Psoas muscle (tissue), 8 donors: ENCODE measurements around the gene BET1L. TPM values are rescaled to one million over a fixed set of nuclear protein-coding genes. Genes with fewer than 3 reads are reported as not detected.
A peak's percentile ranks its signal among the peaks of the same experiment; 100 is the strongest.

ENCODE experiments used
- ATAC-seq, 4 donors: fragments of 200-7000 bp; cut with Tn5 transposase; one replicate each; pipeline ENCODE4 v1.9.1; 2020; ENCODE audit warnings: moderate library complexity in 3 of 4, mild to moderate bottlenecking in 2 of 4
- DNase-seq, 2 donors: peaks; one replicate each; pipeline ENCODE4 v3.0.0-alpha.2; 2020
- H3K27ac ChIP-seq: fragments of 200-600 bp; one replicate; pipeline ENCODE4 v1.8.0; 2022
- H3K27me3 ChIP-seq, 3 donors: fragments of 200-600 bp in 1 of 3; one replicate each; pipeline versions ENCODE4 v1.6.1 to v1.8.0; 2013 to 2022; ENCODE audit warnings: low read length in 2 of 3, mild to moderate bottlenecking in 2 of 3, moderate library complexity in 1 of 3; ENCODE audit not compliant: insufficient read depth in 3 of 3
- H3K36me3 ChIP-seq, 2 donors: fragments of 200-600 bp in 1 of 2; one replicate each; pipeline versions ENCODE4 v1.6.1 to v1.8.0; 2013 to 2022; ENCODE audit warnings: low read depth in 1 of 2, mild to moderate bottlenecking in 1 of 2, moderate library complexity in 1 of 2; ENCODE audit not compliant: insufficient read depth in 1 of 2
- H3K4me1 ChIP-seq: fragments of 200-600 bp; one replicate; pipeline ENCODE4 v1.8.0; 2022
- H3K4me3 ChIP-seq: fragments of 200-600 bp; one replicate; pipeline ENCODE4 v1.8.0; 2022; ENCODE audit warnings: mild to moderate bottlenecking
- H3K9me3 ChIP-seq: fragments of 200-600 bp; one replicate; pipeline ENCODE4 v1.8.0; 2022
- CTCF ChIP-seq: fragments of 200-600 bp; IDR thresholded peaks from one replicate; pipeline ENCODE4 v1.8.0; 2022; ENCODE audit warnings: antibody characterized with exemption
- WGBS, 3 donors: extraction: QIAGEN DNeasy Blood & Tissue Kit; methylation state at CpG; one replicate each; pipeline versions ENCODE4 v1.1.6 to v1.1.7; 2013; 5-methylcytosine and 5-hydroxymethylcytosine counted together
- intact Hi-C, 2 donors: fragments of 100-400 bp; cut with DNase I; formaldehyde crosslinking; loops; one replicate each; pipeline versions ENCODE4 v1.11.0 to v1.14.2; 2022
- polyA plus RNA-seq, 3 donors: library from polyadenylated mRNA; stranded (reverse); fragments of 200-250 nt; gene quantifications; one replicate each; pipeline ENCODE4 v1.2.3, GENCODE V29; 2013
- total RNA-seq, 4 donors: library from RNA; stranded (reverse); fragmentation: NEBNext Ultra II Directional in 2 of 4; extraction: Animal tissue kit (Norgen Biotek cat#: 25700) in 2 of 4; gene quantifications; one replicate each; pipeline versions ENCODE4 v1.2.1 to v1.2.4, GENCODE V29; 2021 to 2023
- donor health status: healthy with polysubstance abuse.
- donor health status: DM: no; HTN: no; CAD: no; lungs with moderate emphysema.
- donor health status: Bipolar disorder and iron deficiency.
- donor health status: healthy.
- donor health status: DM: yes; HTN: yes; CAD: no.
- donor health status: DM: no; HTN: no; CAD: no.
- donor health status: DM: no; HTN: no; CAD: no.
- donor health status: DM: yes; HTN: yes; CAD: no.

BET1L gene
- total and polyA plus RNA-seq, 7 donors = 11.8 to 27.7 (median 19.6) TPM

GRCh38 chr11:236774-237767 lies 29.9 kb upstream of the BET1L start, which contains the start of gene PSMD13:
Gene PSMD13 (plus strand): TSS chr11:236976. CDS start chr11:237050, 74 bp downstream.
- peaks cover 45% of the 10 kb centered on the region for H3K4me1 ChIP-seq
- H3K4me3 ChIP-seq = peak within 1 kb of the TSS; percentile 86
- H3K27ac ChIP-seq = peak within 1 kb of the TSS; percentile 92
- H3K27me3 ChIP-seq = no peaks in the 10 kb centered on the region
- intact Hi-C loops = loop anchor here (5.0 to 10.0 kb wide), 3 partner anchors 35 to 268 kb away; partner anchors contain the start of gene RNH1 (in 1 of the 2)
- no peak for TF ChIP-seq CTCF
- H3K36me3 ChIP-seq = peaks cover 3 to 44% of the 10 kb centered on the region in 2 donors
- WGBS, 3 donors = 1 to 3% (median 2%) methylated on average over 51 to 62 of the region's 62 CpGs
- DNase-seq = peak; percentile 88 to 94
- peak; percentile 91 to 95 (median 92) for ATAC-seq
- no peaks in the 10 kb centered on the region for H3K9me3 ChIP-seq

- WGBS, 3 donors = 0 to 1% (median 1%) methylated on average over 33 to 70 of the region's 70 CpGs
- intact Hi-C loops = loop anchor here (5.0 to 10.0 kb wide), 3 partner anchors 34 to 269 kb away; partner anchors contain the start of gene RNH1 (in 1 of the 2)
- no peaks in the 10 kb centered on the region for H3K9me3 ChIP-seq
- peak within 1 kb of the TSS; percentile 86 for H3K4me3 ChIP-seq
- peak within 1 kb of the TSS; percentile 92 for H3K27ac ChIP-seq
- H3K36me3 ChIP-seq = peaks cover 3 to 42% of the 10 kb centered on the region in 2 donors
- no peaks in the 10 kb centered on the region for H3K27me3 ChIP-seq
- DNase-seq (peak; percentile 84 to 91), ATAC-seq (peak; percentile 91 to 93 (median 92))
- peaks cover 36% of the 10 kb centered on the region for H3K4me1 ChIP-seq
- TF ChIP-seq CTCF = no peak
These were observed 29.0 kb upstream of the BET1L start, which contains the start of gene SIRT3 for GRCh38 chr11:235997-236773. Gene SIRT3 (minus strand): TSS chr11:236342. CDS start chr11:236328, 14 bp downstream.

- ATAC-seq = peak; percentile 2 to 5 (median 4)
- intact Hi-C loops = loop anchor here (5.0 to 10.0 kb wide), 3 partner anchors 33 to 269 kb away; partner anchors contain the start of gene RNH1 (in 1 of the 2)
These were observed 28.4 kb upstream of the BET1L start for GRCh38 chr11:235609-235996.

More at GRCh38 chr11:235609-235996, 28.4 kb upstream of the BET1L start:
- Histone ChIP-seq H3K4me1 (peaks cover 30% of the 10 kb centered on the region), H3K27me3 (no peaks in the 10 kb centered on the region), H3K36me3 (peaks cover 3 to 41% of the 10 kb centered on the region in 2 donors), H3K9me3 (no peaks in the 10 kb centered on the region), H3K4me3 (peak overlapping the region; percentile 86), H3K27ac (peak overlapping the region; percentile 92)
- no peak for DNase-seq
- no peak for TF ChIP-seq CTCF
- WGBS, 3 donors = 1 to 2% (median 2%) methylated on average over 13 of the region's 13 CpGs
